Purkinje cell (primary cell): ENCODE results near the gene KIF26A. TPM values are rescaled to one million over a fixed set of nuclear protein-coding genes. Genes with fewer than 3 reads are reported as not detected.

ENCODE experiments used
- polyA plus RNA-seq: library from polyadenylated mRNA; unstranded; fragments of >200 nt; fragmentation: Nextera tagmentation; gene quantifications from 2 replicates; pipeline ENCODE4 v1.2.1, GENCODE V29; 2014

The KIF26A gene
- not detected in 2 replicates for polyA plus RNA-seq

DNA sequence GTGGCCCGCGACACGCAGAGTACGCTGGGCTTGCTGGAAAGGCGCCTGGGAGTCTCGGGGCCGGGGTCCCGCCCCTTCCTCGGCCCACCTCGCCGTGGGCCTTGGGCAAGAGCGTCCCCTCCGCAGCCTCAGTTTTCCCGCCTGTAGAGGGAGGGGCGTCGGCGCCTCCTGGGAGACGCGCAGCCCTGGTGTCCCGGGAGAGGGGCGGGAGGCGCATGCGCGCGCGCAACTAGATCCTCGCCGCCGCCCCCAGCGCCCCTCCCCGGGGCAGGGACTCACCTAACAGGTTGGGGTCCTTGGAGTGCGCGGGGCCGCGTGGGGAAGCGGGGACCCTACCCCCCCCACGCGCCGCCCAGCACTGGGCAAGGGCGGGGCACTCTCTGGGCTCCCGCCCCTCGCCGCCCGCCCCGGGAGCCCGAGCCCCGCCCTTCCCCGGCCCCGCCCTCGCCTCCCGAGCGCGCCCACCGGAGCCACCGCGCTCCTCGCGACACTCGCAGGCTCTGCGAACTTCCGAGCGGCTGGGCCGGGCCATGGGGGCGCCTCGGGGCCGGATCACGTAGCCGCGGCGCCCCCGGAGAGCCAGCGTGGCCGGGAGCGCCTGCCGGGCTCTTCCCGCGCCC lies at the start of gene KIF26A:
Gene KIF26A (plus strand): TSS at position 490 of the 620 bp plus-strand sequence. CDS start 136 bp downstream, outside the sequence.

Other genes starting within 250 kb of the KIF26A start
- gene TDRD9, start 210.1 kb upstream of the KIF26A start, polyA plus RNA-seq: 10.1 and 20.3 TPM in 2 replicates
- gene RD3L, start 196.1 kb upstream of the KIF26A start, polyA plus RNA-seq: 3.6 and 6.3 TPM in 2 replicates
- not detected in 2 replicates for gene ASPG, start 52.9 kb upstream of the KIF26A start, polyA plus RNA-seq